ENCODE data around the gene AIFM1.

GRCh38 chrX:130106071-130106470 lies 59.6 kb downstream of the AIFM1 start:
- TF ChIP-seq CTCF (conservative IDR thresholded peaks at IDR 0.05; ENCODE audit: low read depth, low read length) (no peak), EZH2 (IDR thresholded peaks at IDR 0.05; ENCODE audit: borderline replicate concordance, low read depth, low read length, poor library complexity, severe bottlenecking) (no peak)
